ENCODE results near the gene CAMTA1.

CAMTA1 gene

DNA sequence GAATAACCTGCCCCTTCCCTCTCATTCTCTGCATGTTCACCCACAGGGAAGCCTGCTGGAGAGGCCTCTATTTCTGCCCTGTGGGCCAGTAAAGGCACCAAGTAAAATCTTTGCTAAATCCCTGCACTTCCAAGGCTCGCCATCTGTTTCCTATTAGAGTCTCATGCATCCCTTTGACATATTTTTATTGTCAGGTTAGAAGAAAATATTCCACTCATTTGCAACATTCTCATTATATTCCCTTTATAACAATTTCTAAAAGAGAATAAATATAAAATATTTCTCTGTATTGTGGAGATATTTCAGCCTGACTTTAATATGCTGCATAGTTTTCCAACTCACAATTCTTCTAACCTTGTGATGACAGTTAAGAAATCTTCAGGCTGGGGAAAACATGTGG is 645.4 kb downstream of the CAMTA1 start:
- no peak for DNase-seq

DNA sequence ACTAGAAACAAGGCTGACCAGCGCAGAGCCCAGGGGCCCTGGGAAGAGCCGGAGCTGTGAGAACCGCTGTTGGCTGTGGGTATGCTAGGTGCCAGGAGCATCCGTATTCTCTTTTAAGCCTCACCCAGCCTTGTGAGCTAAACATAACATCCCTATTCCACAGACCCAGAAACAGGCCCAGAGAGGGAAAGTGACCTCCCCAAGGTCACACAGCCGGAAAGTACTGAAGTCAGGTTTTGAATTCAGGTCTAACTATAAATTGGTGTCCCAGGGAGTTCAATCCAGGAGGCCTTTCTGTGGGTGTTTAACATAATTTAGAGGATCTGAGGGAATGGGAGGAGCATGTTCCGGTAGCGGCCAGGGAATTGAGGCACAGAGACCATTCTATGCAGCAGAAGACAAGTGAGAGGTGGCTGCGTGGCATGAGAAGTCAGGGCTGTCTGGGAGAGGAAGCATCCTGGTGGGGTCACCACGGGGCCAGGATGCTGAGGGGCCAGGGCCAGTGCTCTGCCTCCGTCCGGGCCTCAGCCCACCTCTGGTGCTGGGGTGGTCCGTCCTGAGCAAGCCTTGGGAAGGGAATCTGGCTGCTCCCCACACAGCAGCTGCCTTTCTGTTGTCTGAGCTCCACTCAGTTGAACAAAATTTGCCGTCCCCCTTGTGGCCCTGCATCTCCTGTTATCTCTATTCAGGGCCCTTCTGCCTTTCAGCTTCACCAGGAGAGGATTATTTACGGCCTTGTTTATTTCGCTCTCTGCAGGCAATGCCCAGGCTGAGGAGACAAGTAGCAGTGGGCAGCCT is 647.0 kb downstream of the CAMTA1 start:
- DNase-seq = no peak

- DNase-seq = no peak
Observed at GRCh38 chr1:7432900-7433380, 647.7 kb downstream of the CAMTA1 start.

- no peak for DNase-seq
Observed at GRCh38 chr1:7434566-7434965, 649.3 kb downstream of the CAMTA1 start.

DNA sequence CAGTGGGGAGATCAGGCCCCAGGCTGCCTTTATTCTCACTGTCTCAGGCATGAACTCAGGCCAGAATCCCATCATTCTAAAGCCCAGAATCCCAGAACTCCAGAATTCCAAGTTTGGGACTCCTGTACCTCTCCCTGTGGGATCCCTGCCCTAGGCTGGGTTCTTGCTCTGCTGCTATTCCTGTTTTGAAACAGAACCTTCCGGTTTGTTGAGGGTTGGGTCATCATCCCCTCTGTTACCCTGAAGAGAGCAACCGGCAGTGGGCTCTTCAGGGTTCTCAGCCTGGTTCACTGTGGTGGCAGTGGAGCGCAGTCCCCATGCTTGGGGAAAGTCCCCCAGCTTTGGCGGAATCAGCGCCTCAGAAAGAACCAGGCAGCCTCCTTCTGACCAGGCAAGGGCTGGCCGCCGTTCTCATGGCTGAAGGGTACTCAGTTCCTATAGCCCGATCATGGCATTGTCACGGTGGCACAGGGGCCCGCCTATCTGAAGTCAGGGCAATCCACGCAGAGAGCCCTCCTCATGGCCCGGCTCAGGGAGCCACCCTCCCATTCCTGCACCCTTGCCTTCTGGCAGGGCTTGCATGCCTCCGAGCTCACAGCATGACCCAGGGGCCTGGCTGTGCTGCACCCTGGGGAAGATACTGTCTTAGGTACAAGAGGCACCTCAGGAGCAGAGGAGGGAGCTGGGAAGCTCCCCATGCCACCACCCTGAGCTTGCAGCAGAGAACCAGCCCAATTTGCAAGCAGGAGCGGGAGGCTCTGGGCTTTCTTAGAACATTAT is 650.2 kb downstream of the CAMTA1 start:
- DNase-seq = no peak

- DNase-seq = no peak
Observed at GRCh38 chr1:7436056-7437005, 651.1 kb downstream of the CAMTA1 start.

DNA sequence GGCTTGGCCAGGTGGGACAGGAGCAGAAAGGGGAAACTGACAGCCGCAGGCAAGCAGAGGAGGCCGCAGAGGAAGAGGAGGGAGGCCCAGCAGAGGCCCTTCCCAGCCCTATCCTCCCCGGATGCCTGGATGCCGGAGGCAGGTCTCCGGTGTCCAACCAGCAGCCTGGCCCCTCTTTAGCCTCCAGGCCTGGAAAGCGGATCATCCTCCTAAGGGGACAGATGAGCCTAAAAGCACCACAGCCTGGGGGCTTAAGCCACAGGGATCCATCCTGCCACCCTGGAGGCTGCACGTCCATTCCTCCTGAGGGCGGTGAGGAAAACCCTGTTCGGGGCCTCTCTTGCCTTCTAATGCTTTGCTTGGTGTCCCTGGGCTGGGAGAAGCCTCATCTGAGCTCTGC is 651.8 kb downstream of the CAMTA1 start:
- no peak for DNase-seq

- DNase-seq = no peak
Observed at GRCh38 chr1:7437608-7438395, 652.5 kb downstream of the CAMTA1 start.

DNA sequence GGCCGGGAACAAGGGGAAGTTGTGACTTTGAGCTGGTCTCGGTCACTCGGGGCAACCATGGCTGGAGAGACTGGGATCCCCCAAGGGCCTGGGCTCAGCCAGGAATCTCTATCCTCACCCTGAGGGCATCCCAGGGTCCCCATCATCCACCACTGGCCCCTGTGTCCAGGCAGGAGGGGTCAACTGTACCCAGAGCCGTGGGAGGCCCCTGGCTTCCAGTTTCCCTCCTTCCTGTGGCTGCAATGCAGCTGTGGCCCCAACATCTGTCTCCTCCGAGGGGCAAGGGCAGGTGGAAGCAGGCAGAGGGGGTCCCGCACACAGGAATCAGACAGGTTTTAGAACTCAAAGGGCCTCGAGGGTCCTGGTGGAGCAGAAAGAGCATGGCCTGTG is 653.1 kb downstream of the CAMTA1 start:
- no peak for DNase-seq

DNA sequence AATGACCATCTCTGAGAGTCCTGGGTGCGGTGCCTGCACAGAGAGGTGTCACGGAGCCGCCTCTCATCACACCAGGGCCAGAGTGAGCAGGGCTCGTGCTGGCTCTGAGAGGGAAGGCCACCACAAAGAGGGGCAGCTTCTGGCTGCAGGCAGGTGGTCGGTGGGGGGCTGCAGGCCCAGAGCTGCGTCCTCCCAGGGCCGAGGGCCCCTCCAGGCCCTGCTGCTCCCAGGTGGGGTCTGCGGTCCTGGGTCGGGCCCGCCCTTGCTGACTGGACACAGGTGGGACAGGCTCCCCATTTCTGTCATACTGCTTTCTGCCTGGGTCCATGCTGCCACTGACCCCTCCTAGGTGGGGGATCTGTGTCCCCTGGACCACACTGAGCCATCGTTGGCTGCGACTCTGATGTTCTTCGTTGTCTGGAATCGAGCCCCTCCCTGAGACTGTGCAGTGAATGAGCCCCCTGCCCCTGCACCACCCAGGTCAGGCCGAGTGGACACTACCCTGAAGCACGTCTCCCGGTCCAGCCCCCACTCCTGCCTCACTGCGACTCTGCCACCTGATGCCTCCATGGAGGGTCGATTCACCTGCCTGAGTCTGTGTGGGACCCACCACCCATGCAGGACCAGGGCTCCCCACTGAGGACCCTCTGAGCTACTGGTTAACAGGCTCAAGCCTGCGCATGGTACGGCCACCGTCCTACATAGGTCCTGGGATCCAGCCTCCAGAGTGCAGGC is 653.8 kb downstream of the CAMTA1 start:
- no peak for DNase-seq

- DNase-seq = no peak
Observed at GRCh38 chr1:7440154-7440553, 654.9 kb downstream of the CAMTA1 start.

DNA sequence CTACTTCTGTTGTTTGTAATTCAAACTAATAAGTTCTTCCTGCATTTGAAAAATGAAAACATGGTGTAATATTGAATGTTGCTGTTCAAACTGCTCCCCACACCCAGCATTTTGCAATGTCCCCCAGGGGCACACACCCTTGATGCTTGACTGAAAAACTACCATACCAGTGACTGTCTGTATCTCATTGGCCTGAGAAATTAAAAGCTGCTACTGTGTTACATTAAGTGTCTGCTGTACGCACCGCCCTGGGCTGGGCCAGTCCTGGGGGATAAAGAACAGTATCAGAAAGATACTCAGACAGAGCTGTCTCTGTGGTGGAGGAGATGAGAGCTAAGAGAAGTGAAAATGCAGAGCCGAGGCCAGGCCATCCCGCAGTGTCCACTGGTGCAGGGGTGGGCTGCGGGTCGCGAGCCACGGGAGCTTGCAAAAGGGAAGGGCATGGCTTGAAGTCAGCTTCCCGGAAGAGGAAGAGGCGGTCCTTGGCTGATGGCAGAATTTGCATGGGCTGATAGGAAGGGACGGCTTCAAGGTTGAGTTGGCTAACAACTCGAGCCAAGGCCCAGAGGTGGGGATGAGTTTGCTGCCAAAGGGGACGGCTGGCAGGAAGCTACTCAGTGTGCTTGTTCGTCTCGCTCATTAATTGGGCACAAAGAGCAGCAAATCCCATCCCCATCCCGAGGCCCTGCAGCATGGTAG is 656.0 kb downstream of the CAMTA1 start:
- DNase-seq = no peak

DNA sequence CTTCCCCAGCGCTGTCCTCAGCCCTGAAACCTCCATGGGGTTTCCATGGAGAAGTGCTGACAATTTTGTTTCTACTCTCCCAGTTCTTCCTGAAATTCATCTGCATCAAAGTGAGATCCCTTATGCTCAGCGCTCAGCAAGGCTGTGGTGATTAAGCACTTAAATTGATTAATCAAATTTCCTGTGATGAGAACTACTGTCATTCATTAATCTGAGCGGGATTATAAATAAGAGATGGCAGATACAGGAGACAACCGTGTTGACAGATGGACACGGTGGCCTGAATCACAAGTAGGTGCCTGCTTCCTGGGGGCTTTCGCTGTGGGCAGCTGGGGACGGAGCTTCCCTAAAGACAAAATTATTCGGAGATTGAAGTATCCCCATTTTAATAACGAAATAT is 656.8 kb downstream of the CAMTA1 start:
- no peak for DNase-seq

- no peak for DNase-seq
Observed at GRCh38 chr1:7442918-7443317, 657.7 kb downstream of the CAMTA1 start.

DNA sequence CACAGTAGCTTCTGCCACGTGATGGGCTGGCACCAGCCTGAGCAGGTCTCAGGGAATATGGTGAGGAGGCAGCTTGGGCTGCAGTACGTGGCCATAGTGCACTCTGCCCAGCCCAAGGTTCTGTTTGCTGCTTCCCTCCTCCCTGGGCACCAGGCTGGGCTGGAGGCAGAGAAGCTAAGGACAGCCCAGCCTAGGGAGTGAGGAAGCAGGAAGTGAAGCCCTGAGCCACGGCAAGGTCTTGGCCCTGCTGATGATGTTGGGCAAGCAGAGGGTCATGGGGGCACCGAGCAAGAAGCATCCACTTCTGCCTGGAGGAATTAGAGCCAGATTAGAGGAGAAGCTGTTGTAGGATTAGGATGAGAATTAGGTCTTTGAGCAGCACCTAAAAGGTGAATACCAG is 659.1 kb downstream of the CAMTA1 start:
- no peak for DNase-seq

GRCh38 chr1:7447093-7447492 is 661.8 kb downstream of the CAMTA1 start:
- no peak for DNase-seq

- no peak for DNase-seq
Observed at GRCh38 chr1:7447736-7448135, 662.5 kb downstream of the CAMTA1 start.

DNA sequence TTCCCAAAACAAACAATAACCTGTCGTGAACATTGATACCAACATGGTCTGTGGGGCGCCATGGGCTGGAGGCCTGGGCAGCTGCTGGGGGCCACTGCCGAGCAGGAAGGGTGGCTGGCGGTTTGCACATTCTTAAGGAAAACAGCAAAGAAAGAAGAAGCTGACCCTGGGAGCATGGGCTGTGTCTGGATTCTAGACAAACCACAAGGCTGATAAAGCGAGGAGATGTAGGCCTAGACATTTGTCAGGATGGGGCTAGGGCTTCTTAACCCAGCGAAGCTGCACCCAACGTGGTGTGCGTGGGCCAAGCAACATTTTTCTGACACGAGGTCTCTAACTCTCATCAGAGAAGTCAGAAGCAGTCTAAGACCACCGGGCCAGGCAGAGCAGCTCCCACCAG is 663.7 kb downstream of the CAMTA1 start:
- no peak for DNase-seq

GRCh38 chr1:7449750-7450149 is 664.5 kb downstream of the CAMTA1 start:
- no peak for DNase-seq

DNA sequence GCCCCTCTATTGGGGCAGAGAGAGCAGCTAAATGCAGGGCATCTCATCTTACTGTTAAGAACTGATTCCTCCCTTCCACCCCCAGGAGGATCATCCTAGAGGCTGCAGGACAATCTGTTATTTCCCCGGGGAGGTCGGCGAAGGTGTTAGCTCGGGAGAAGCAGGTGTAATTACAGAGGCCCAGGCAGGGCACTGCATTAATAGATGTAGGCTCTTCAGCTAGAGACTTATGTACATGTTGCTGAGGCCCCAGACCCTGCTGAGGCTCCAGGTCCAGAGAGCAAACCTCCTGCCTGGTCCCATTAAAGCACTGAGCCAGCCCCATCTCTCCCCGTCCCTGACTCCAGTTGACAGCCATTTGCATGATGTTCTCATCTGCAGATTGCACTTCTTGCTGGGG is 665.6 kb downstream of the CAMTA1 start:
- DNase-seq = no peak

DNA sequence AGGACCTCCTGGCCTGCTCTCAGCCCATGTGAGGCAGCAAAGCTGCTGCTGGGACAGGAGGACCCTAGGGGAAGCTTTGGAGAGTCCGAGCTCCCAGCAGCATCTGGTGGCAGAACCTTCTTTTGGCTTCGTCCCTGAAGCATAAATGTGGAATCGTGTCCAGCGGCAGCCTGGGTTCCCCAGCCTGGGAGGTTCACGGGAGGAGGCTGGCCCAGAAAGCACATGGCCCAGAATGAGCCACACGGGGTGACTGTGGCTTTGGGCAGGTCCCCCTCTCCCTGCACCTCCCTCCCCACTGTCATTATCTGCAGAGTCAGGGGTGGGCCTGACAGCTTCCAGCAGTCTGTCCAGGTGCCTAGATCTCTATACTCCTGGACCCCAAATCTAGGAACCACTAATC is 667.8 kb downstream of the CAMTA1 start:
- DNase-seq = no peak

All from activated gamma-delta T cell (primary cell).